Neural cell (in vitro differentiated cells): ENCODE data around the gene EIF4E2.

ENCODE experiments used
- EP300 ChIP-seq: fragments of 450-650 bp; conservative IDR thresholded peaks from 2 replicates; pipeline ENCODE4 v1.6.1; 2014; ENCODE audit warnings: antibody characterized with exemption, mild to moderate bottlenecking, moderate library complexity; ENCODE audit not compliant: poor library complexity, severe bottlenecking
- EZH2 ChIP-seq: fragments of 200-600, 300-800 bp; shearing (Covaris generic), sonication (generic); IDR thresholded peaks from 2 replicates; pipeline ENCODE4 v1.6.1; 2014; ENCODE audit warnings: antibody characterized with exemption, low read length, borderline replicate concordance, mild to moderate bottlenecking; ENCODE audit not compliant: insufficient read depth, poor library complexity, severe bottlenecking
- MXI1 ChIP-seq: fragments of 450-650 bp; conservative IDR thresholded peaks from 2 replicates; pipeline ENCODE4 v1.6.1; 2014; ENCODE audit warnings: antibody characterized with exemption, mild to moderate bottlenecking; ENCODE audit not compliant: poor library complexity, severe bottlenecking
- POLR2AphosphoS5 ChIP-seq: IDR thresholded peaks from 2 replicates; pipeline ENCODE4 v1.6.1; 2012
- RAD21 ChIP-seq: fragments of 450-650 bp; conservative IDR thresholded peaks from 2 replicates; pipeline ENCODE4 v1.6.1; 2014; ENCODE audit warnings: antibody characterized with exemption, mild to moderate bottlenecking, moderate library complexity
- REST ChIP-seq: IDR thresholded peaks from 2 replicates; pipeline ENCODE4 v1.6.1; 2012; ENCODE audit warnings: borderline replicate concordance
- SMC3 ChIP-seq: fragments of 450-650 bp; conservative IDR thresholded peaks from 2 replicates; pipeline ENCODE4 v1.6.1; 2014; ENCODE audit warnings: antibody characterized with exemption, mild to moderate bottlenecking, moderate library complexity; ENCODE audit not compliant: poor library complexity
- TAF1 ChIP-seq: IDR thresholded peaks from 2 replicates; pipeline ENCODE4 v1.6.1; 2012; ENCODE audit warnings: low read depth
- TF ChIP-seq, protein P1 (sequence below): fragments of 450-650 bp; IDR thresholded peaks from 2 replicates; pipeline ENCODE4 v1.5.1; 2014; ENCODE audit warnings: antibody characterized with exemption, mild to moderate bottlenecking, moderate library complexity; ENCODE audit not compliant: poor library complexity, severe bottlenecking

DNA sequence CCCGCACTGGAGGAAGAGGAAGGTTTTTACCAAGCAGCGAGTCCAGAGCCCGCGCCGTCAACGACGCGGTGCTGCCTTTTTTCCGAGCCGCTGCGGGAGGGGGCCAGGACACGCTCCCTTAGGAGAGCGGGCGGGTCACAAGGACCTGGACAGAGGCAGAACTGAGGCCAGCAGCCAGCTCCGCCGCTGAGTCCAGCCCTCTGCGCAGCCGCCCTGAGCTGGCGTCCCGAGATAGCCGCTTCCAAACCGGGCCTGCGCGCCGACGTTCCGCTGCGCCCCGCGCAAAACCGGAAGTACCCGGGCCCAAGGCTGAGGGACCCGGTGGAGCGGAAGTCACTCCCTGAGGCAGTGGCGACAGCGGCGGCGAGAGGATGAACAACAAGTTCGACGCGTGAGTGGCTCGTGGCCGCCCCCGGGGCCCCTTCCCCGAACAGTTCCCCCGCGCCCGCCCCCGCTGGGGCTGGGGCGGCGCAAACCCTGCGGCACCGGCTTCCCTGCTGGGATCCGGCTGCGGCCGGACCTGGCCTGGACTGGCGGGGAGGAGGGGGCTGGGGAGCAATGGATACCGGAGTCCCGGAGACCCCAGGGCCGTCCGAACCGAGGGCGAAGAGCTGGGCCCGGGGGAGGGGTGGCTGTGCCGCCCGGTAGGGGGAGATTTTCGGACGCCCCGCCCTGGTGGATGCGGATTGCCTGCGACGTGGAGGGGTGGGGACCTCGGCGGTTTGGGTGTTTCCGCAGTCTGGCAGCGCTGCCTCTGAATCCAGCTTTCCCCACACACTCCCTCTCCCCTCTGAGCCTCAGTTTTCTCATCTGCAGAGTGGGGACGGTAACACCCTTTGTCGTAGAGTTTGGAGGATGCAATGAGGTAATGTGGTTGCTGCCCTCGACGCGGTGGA is at the start of gene EIF4E2, which contains the start of gene TIGD1:
- TF ChIP-seq, protein P1, sequence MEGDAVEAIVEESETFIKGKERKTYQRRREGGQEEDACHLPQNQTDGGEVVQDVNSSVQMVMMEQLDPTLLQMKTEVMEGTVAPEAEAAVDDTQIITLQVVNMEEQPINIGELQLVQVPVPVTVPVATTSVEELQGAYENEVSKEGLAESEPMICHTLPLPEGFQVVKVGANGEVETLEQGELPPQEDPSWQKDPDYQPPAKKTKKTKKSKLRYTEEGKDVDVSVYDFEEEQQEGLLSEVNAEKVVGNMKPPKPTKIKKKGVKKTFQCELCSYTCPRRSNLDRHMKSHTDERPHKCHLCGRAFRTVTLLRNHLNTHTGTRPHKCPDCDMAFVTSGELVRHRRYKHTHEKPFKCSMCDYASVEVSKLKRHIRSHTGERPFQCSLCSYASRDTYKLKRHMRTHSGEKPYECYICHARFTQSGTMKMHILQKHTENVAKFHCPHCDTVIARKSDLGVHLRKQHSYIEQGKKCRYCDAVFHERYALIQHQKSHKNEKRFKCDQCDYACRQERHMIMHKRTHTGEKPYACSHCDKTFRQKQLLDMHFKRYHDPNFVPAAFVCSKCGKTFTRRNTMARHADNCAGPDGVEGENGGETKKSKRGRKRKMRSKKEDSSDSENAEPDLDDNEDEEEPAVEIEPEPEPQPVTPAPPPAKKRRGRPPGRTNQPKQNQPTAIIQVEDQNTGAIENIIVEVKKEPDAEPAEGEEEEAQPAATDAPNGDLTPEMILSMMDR, result peak; percentile 69
- TF ChIP-seq TAF1 (peak; percentile 84), REST (peak; percentile 91), MXI1 (peak; percentile 85), POLR2AphosphoS5 (peak; percentile 95), EZH2 (no peak), EP300 (peak; percentile 53), SMC3 (peak; percentile 30), RAD21 (peak; percentile 39)
